Liver (tissue), 9 donors: ENCODE results near the gene FUS. TPM values are rescaled to one million over a fixed set of nuclear protein-coding genes. Genes with fewer than 3 reads are reported as not detected.
"Not testable (repeated sequence)": the region's sequence is repeated elsewhere in the genome, so short reads cannot be mapped to it uniquely, and the experiment has no call there.

Experiments
- DNase-seq: peaks from one replicate; pipeline ENCODE4 v3.0.0-alpha.2; 2017; ENCODE audit warnings: low spot score
- H3K27ac ChIP-seq, 2 donors: one replicate each; pipeline ENCODE4 v1.7.0; 2013; ENCODE audit warnings: inconsistent platforms in 2 of 2, low read length in 2 of 2, control low read depth in 1 of 2, low read depth in 1 of 2, mild to moderate bottlenecking in 1 of 2
- H3K27me3 ChIP-seq, 4 donors: one replicate each; pipeline versions ENCODE4 v1.6.1 to v1.7.0; 2013; ENCODE audit warnings: low read length in 3 of 4, inconsistent platforms in 1 of 4, mild to moderate bottlenecking in 1 of 4, moderate library complexity in 1 of 4; ENCODE audit not compliant: control insufficient read depth in 4 of 4, insufficient read depth in 4 of 4
- H3K36me3 ChIP-seq, 4 donors: one replicate each; pipeline versions ENCODE4 v1.6.1 to v1.7.0; 2013; ENCODE audit warnings: low read length in 3 of 4, mild to moderate bottlenecking in 3 of 4, low read depth in 1 of 4, moderate library complexity in 1 of 4; ENCODE audit not compliant: control insufficient read depth in 4 of 4, insufficient read depth in 3 of 4
- H3K4me1 ChIP-seq, 4 donors: one replicate each; pipeline versions ENCODE4 v1.6.1 to v1.7.0; 2013; ENCODE audit warnings: low read length in 3 of 4, mild to moderate bottlenecking in 3 of 4, moderate library complexity in 1 of 4; ENCODE audit not compliant: control insufficient read depth in 4 of 4, insufficient read depth in 4 of 4
- H3K4me3 ChIP-seq, 3 donors: one replicate each; pipeline versions ENCODE4 v1.6.1 to v1.7.0; 2013; ENCODE audit warnings: low read length in 3 of 3, control low read depth in 1 of 3, low read depth in 1 of 3, mild to moderate bottlenecking in 1 of 3
- H3K9ac ChIP-seq, 2 donors: one replicate each; pipeline ENCODE4 v1.7.0; 2013; ENCODE audit warnings: low read length in 2 of 2, mild to moderate bottlenecking in 2 of 2, moderate library complexity in 2 of 2, control low read depth in 1 of 2, low read depth in 1 of 2
- H3K9me3 ChIP-seq, 4 donors: one replicate each; pipeline versions ENCODE4 v1.6.1 to v1.7.0; 2013; ENCODE audit warnings: low read length in 3 of 4; ENCODE audit not compliant: control insufficient read depth in 4 of 4
- EGR1 ChIP-seq, 2 donors: IDR thresholded peaks; 2 replicates each; pipeline ENCODE4 v1.6.1; 2016 to 2018; ENCODE audit warnings: antibody characterized with exemption in 2 of 2, low read depth in 2 of 2
- FOXA2 ChIP-seq: IDR thresholded peaks from 2 replicates; pipeline ENCODE4 v1.6.1; 2016; ENCODE audit warnings: antibody characterized with exemption
- GABPA ChIP-seq, 2 donors: IDR thresholded peaks in 1 of 2; conservative IDR thresholded peaks in 1 of 2; 2 replicates each; pipeline ENCODE4 v1.6.1; 2016; ENCODE audit warnings: antibody characterized with exemption in 2 of 2, mild to moderate bottlenecking in 1 of 2, moderate library complexity in 1 of 2
- HNF4A ChIP-seq, 2 donors: conservative IDR thresholded peaks; 2 replicates each; pipeline ENCODE4 v1.6.1; 2016; ENCODE audit warnings: antibody characterized with exemption in 2 of 2, mild to moderate bottlenecking in 2 of 2
- JUND ChIP-seq, 2 donors: IDR thresholded peaks; 2 replicates each; pipeline ENCODE4 v1.6.1; 2016; ENCODE audit warnings: antibody characterized with exemption in 2 of 2
- WGBS: extraction: QIAGEN DNeasy Blood & Tissue Kit; methylation state at CpG from one replicate; pipeline ENCODE4 v1.1.7; 2013; 5-methylcytosine and 5-hydroxymethylcytosine counted together
- polyA plus RNA-seq, 2 donors: library from polyadenylated mRNA; stranded (reverse) in 1 of 2; unstranded in 1 of 2; fragments of 200-250 nt in 1 of 2; fragments of >200 nt in 1 of 2; fragmentation: Nextera tagmentation in 1 of 2; extraction: Ambion mirVana in 1 of 2; gene quantifications; one replicate each; pipeline versions ENCODE4 v1.2.1 to v1.2.3, GENCODE V29; 2013 to 2015
- total RNA-seq, 2 donors: library from RNA; depleted of rRNA; stranded (reverse); fragments of >200 nt; gene quantifications; one replicate each; pipeline ENCODE4 v1.2.3, GENCODE V29; 2014
- TF ChIP-seq, protein P1 (sequence below): IDR thresholded peaks from 2 replicates; pipeline ENCODE4 v1.6.1; 2016; ENCODE audit warnings: antibody characterized with exemption, mild to moderate bottlenecking
- donor health status: healthy.
- donor health status: healthy.
- donor health status: healthy.
- donor health status: healthy.
- donor health status: healthy.

FUS gene
- total and polyA plus RNA-seq, 4 donors = 7.5 to 51.5 (median 39.3) TPM

DNA sequence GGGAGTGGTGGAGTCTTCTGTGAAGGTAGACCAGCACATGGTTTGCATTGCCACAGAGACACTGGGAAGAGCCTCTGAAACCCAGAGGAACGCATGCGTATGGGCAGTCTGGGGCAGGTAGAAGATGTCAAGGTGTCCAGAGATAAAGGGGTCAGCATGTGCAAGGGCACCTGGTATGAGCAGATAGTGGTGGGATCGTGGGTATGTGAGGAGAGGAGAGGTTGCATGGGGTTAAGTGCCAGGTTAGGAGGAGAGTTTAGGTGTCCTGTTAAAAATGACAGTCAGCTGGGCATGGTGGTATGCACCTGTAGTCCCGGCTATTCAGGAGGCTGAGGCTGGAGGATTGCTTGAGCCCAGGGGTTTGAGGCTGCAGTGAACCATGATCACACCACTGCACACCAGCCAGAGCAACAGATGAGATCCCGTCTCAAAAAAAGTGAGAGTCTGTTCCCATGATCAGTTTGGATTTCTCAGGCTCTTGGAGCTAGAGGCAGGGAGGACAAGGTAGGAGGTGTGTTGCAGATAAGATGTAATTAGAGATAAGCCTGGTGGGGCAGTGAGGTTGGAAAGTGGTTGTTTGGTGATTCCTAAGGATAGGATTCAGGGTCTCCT, 19.6 kb downstream of the FUS start:
- DNase-seq = no peak
- peaks cover 6 to 15% (median 7%) of the 10 kb centered on the region in 4 donors for H3K36me3 ChIP-seq
- H3K4me1 ChIP-seq = peaks cover 0 to 24% (median 13%) of the 10 kb centered on the region in 4 donors
- H3K27ac ChIP-seq = no peak overlapping the region
- H3K4me3 ChIP-seq = no peak overlapping the region
- TF ChIP-seq EGR1 (IDR thresholded peaks at IDR 0.05; ENCODE audit: low read depth in 2 of 2) (no peak), GABPA (IDR thresholded peaks at IDR 0.05 in 1 of 2, conservative IDR thresholded peaks at IDR 0.05 in 1 of 2) (no peak), HNF4A (conservative IDR thresholded peaks at IDR 0.05) (no peak), JUND (IDR thresholded peaks at IDR 0.05) (no peak), FOXA2 (no peak)
- no peak overlapping the region for H3K9ac ChIP-seq
- no peaks in the 10 kb centered on the region for H3K27me3 ChIP-seq
- no peaks in the 10 kb centered on the region for H3K9me3 ChIP-seq
- WGBS = 94% methylated on average over 5 of the region's 5 CpGs

DNA sequence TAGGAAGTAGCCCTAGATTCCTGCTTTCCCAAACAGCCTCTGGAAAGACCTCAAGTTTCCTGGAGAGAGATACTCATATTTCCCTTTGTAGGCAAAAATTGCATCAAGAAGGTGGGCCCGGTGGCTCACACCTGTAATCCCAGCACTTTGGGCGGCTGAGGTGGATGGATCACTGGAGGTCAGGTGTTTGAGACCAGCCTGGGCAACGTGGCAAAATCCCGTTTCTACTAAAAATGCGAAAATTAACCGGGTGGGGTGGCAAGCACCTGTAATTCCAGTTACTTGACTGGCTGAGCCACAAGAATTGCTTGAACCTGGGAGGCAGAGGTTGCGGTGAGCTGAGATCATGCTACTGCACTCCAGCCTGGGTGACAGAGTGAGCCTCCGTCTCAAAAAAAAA, 20.2 kb downstream of the FUS start:
- peaks cover 0 to 24% (median 13%) of the 10 kb centered on the region in 4 donors for H3K4me1 ChIP-seq
- H3K9ac ChIP-seq, DNase-seq, H3K9me3 ChIP-seq, H3K27ac ChIP-seq, H3K27me3 ChIP-seq, H3K4me3 ChIP-seq, H3K36me3 ChIP-seq: not testable (repeated sequence)
- 90% methylated on average over 8 of the region's 8 CpGs for WGBS

DNA sequence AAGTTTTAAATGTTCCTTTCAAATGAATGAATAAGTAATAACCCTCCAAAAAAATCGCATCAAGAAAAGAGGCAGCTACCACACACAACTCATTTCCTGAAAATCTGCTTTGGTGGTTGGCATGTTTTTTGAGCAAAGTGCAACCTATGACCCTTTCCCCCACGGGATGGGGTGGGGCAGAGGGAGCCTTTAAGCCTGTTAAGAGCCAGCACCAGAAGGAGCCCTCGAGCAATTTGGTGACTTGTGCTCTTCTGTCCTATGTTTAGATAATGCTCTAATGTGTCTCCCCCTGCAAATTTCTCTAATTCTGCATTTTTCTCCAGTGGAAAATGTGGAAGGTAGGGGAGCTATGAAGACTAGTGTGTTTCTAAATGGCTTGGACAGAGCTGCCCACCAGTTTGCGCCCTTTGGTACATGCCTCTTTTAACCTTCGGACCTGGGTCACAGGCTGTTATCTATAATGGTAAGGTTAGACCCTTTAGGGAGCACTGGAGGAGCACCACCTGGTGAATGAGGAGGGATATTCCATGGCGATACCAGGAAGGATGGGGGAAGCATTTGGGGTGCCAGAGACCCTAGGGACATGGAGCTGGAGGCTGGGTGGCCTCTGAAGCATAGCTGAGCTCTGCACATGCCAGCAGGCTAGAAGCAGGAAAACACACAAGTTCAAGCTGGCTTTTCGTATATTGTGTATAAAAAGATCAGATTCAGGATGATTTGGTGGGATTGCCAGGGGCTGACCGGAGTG, 21.1 kb downstream of the FUS start:
- DNase-seq = no peak
- TF ChIP-seq, protein P1, sequence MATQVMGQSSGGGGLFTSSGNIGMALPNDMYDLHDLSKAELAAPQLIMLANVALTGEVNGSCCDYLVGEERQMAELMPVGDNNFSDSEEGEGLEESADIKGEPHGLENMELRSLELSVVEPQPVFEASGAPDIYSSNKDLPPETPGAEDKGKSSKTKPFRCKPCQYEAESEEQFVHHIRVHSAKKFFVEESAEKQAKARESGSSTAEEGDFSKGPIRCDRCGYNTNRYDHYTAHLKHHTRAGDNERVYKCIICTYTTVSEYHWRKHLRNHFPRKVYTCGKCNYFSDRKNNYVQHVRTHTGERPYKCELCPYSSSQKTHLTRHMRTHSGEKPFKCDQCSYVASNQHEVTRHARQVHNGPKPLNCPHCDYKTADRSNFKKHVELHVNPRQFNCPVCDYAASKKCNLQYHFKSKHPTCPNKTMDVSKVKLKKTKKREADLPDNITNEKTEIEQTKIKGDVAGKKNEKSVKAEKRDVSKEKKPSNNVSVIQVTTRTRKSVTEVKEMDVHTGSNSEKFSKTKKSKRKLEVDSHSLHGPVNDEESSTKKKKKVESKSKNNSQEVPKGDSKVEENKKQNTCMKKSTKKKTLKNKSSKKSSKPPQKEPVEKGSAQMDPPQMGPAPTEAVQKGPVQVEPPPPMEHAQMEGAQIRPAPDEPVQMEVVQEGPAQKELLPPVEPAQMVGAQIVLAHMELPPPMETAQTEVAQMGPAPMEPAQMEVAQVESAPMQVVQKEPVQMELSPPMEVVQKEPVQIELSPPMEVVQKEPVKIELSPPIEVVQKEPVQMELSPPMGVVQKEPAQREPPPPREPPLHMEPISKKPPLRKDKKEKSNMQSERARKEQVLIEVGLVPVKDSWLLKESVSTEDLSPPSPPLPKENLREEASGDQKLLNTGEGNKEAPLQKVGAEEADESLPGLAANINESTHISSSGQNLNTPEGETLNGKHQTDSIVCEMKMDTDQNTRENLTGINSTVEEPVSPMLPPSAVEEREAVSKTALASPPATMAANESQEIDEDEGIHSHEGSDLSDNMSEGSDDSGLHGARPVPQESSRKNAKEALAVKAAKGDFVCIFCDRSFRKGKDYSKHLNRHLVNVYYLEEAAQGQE = no peak
- peak in 1 of 2 donors; percentile 52 for TF ChIP-seq HNF4A (conservative IDR thresholded peaks at IDR 0.05)
- no peaks in the 10 kb centered on the region for H3K27me3 ChIP-seq
- 56% methylated on average over 8 of the region's 8 CpGs for WGBS
- H3K27ac ChIP-seq = no peak overlapping the region
- no peak overlapping the region for H3K9ac ChIP-seq
- peak overlapping the region in 1 of 3 donors; percentile 57 for H3K4me3 ChIP-seq
- peaks cover 0 to 24% (median 13%) of the 10 kb centered on the region in 4 donors for H3K4me1 ChIP-seq
- H3K36me3 ChIP-seq = peaks cover 0 to 5% (median 4%) of the 10 kb centered on the region in 4 donors
- no peaks in the 10 kb centered on the region for H3K9me3 ChIP-seq
